ENCODE results near the gene PTBP1. TPM values are rescaled to one million over a fixed set of nuclear protein-coding genes. Genes with fewer than 3 reads are reported as not detected.

PTBP1 gene
- total and polyA plus RNA-seq, 9 of the 15 experiments (the other 6 are each of a cell fraction or from before 2014, with no cell fraction given) = 14.0 to 759 (median 234) TPM

GRCh38 chr19:756236-756635 is 41.0 kb upstream of the PTBP1 start:
- Histone ChIP-seq H3K79me2 (ENCODE audit: control insufficient read depth, insufficient read depth, low read length) (no peaks in the 10 kb centered on the region), H3K9me1 (ENCODE audit: control insufficient read depth, insufficient read depth, low read length) (no peaks in the 10 kb centered on the region), H3K27me3 (ENCODE audit: control insufficient read depth in 2 of 2, insufficient read depth in 2 of 2, low read length in 2 of 2) (no peaks in the 10 kb centered on the region), H2AFZ (ENCODE audit: low read depth, low read length) (no peak overlapping the region), H3K9ac (ENCODE audit: insufficient read depth in 1 of 2, low read depth in 2 of 2, low read length in 2 of 2) (no peak overlapping the region), H4K20me1 (replicated peaks; ENCODE audit: control insufficient read depth, insufficient read depth, low read length) (no peaks in the 10 kb centered on the region), H3K4me2 (ENCODE audit: insufficient read depth, low read length) (no peak overlapping the region), H3K4me1 (replicated peaks in 1 of 2; ENCODE audit: control insufficient read depth in 2 of 2, insufficient read depth in 2 of 2, low read length in 2 of 2) (peaks cover 6 to 30% of the 10 kb centered on the region in 2 experiments; a peak in 4 of 5 replicates), H3K9me3 (replicated peaks; ENCODE audit: control insufficient read depth, insufficient read depth, low read depth, low read length) (peaks cover 11% of the 10 kb centered on the region; the same call in 1 of the 2 replicates), H3K4me3 (no peak overlapping the region), H3K36me3 (ENCODE audit: control insufficient read depth, insufficient read depth, low read length) (no peaks in the 10 kb centered on the region), H3K27ac (ENCODE audit: extremely low read depth, low read depth, low read length) (no peak overlapping the region)
- ChIA-PET CTCF (ENCODE audit: low intra/inter-chr PET ratio) (no interaction called here), POLR2A (no interaction called here)
- no TSS peak for BruUV-seq (replicated peaks)
- FAIRE-seq (peak; percentile 88), DNase-seq (ENCODE audit: extremely low read depth in 1 of 4, low spot score in 3 of 4) (peak; percentile 61 to 89 (median 79)), ATAC-seq (peak; percentile 87)
- in situ Hi-C loops (cut with MboI) = loop anchor here (25.0 kb wide), 1 partner anchor 481 kb away; the partner anchor contains the start of genes ATP5F1D, CBARP and MIDN
- intact Hi-C loops (cut with micrococcal nuclease) = no loop called here
- TF ChIP-seq USF2 (CRISPR knock-in tag; IDR thresholded peaks at IDR 0.05) (peak; percentile 84), ZZZ3 (IDR thresholded peaks at IDR 0.05) (no peak), FOS (IDR thresholded peaks at IDR 0.05; ENCODE audit: extremely low read depth, insufficient read length) (peak; percentile 63), CBFA2T2 (conservative IDR thresholded peaks at IDR 0.05) (0 out of 2 replicates have a peak, but pooled peaks have one; percentile 19), RBM25 (IDR thresholded peaks at IDR 0.05; ENCODE audit: low read depth, low read length, severe bottlenecking) (peak; percentile 28), CEBPG (CRISPR knock-in tag; IDR thresholded peaks at IDR 0.05) (no peak), CEBPG (tag; conservative IDR thresholded peaks at IDR 0.05 in 1 of 2, IDR thresholded peaks at IDR 0.05 in 1 of 2) (no peak), ATF3 (IDR thresholded peaks at IDR 0.05) (peak; percentile 76), ATF3 (CRISPR knock-in tag; conservative IDR thresholded peaks at IDR 0.05) (no peak), JUND (IDR thresholded peaks at IDR 0.05; ENCODE audit: borderline replicate concordance, low read depth, low read length) (peak; percentile 61), JUND (tag; IDR thresholded peaks at IDR 0.05; ENCODE audit: borderline replicate concordance, low read depth, low read length) (peak; percentile 36; the same call in 1 of the 3 replicates), WHSC1 (IDR thresholded peaks at IDR 0.05; ENCODE audit: low read length) (no peak), E2F3 (CRISPR knock-in tag; IDR thresholded peaks at IDR 0.05) (no peak), PKNOX1 (IDR thresholded peaks at IDR 0.05) (peak; percentile 57), MEIS2 (IDR thresholded peaks at IDR 0.05; ENCODE audit: partially characterized antibody) (no peak), USF1 (CRISPR knock-in tag; IDR thresholded peaks at IDR 0.05) (peak; percentile 90), ASH1L (IDR thresholded peaks at IDR 0.05; ENCODE audit: borderline replicate concordance, low read depth, partially characterized antibody) (peak; percentile 84), HDAC1 (IDR thresholded peaks at IDR 0.05) (no peak), MBD2 (IDR thresholded peaks at IDR 0.05; ENCODE audit: borderline replicate concordance, low read depth) (peak; percentile 53; the same call in 1 of the 2 replicates), POLR3G (IDR thresholded peaks at IDR 0.05; ENCODE audit: extremely low read depth, insufficient read length, insufficient replicate concordance) (no peak), ZNF707 (CRISPR knock-in tag; conservative IDR thresholded peaks at IDR 0.05) (no peak), NFIX (CRISPR knock-in tag; IDR thresholded peaks at IDR 0.05; ENCODE audit: low read depth) (no peak)

Data from K562 (cell line).